Endothelial cell of umbilical vein (primary cell): ENCODE measurements around the gene COL26A1. TPM values are rescaled to one million over a fixed set of nuclear protein-coding genes. Genes with fewer than 3 reads are reported as not detected.

Experiments
- BruUV-seq: library from RNA; stranded (reverse); fragments of 400-500 nt; replicated peaks from 2 replicates; lab custom pipeline; 2021; lab: Mats Ljungman, UMichigan
- CTCF ChIA-PET: fragments of 300-600, 350-600 bp; sonication (Branson Sonifier 250); formaldehyde crosslinking; loops from one replicate; lab custom pipeline; 2021; ENCODE audit warnings: antibody characterized with exemption, inconsistent platforms; lab: Charles Lee
- POLR2A ChIA-PET: fragments of 300-600, 350-600 bp; sonication (Branson Sonifier 250); formaldehyde crosslinking; loops from one replicate; lab custom pipeline; 2021; ENCODE audit warnings: antibody characterized with exemption, inconsistent platforms; lab: Charles Lee
- DNase-seq: peaks from one replicate; pipeline ENCODE4 v3.0.0-alpha.2; 2011; ENCODE audit warnings: low read depth, low spot score
- FAIRE-seq: peaks from 2 replicates; lab custom pipeline; 2011; peaks lifted over from hg19 to GRCh38; lab: Jason Lieb, UNC
- H2AFZ ChIP-seq: 2 replicates; pipeline ENCODE4 v1.6.0; 2012; ENCODE audit warnings: low read depth, low read length, control low read depth, inconsistent platforms
- H3K27ac ChIP-seq: 2 replicates; pipeline ENCODE4 v1.5.1; 2011; ENCODE audit warnings: low read depth, mild to moderate bottlenecking, control low read depth, low read length, moderate library complexity; ENCODE audit not compliant: insufficient read depth
- H3K27me3 ChIP-seq, 2 experiments: 2 replicates each; pipeline versions ENCODE4 v1.6.0 to v1.6.1; 2011; ENCODE audit warnings: low read length in 2 of 2, mixed read lengths in 1 of 2; ENCODE audit not compliant: control insufficient read depth in 2 of 2, insufficient read depth in 2 of 2
- H3K36me3 ChIP-seq, 2 experiments: 2 replicates in 1 of 2; 3 replicates in 1 of 2; pipeline ENCODE4 v1.5.1; 2011; ENCODE audit warnings: low read length in 2 of 2, mild to moderate bottlenecking in 1 of 2, moderate library complexity in 1 of 2; ENCODE audit not compliant: control insufficient read depth in 2 of 2, insufficient read depth in 2 of 2; ENCODE audit errors: extremely low read depth in 1 of 2
- H3K4me1 ChIP-seq: 3 replicates; pipeline ENCODE4 v1.5.1; 2011; ENCODE audit warnings: mild to moderate bottlenecking, low read length; ENCODE audit not compliant: control insufficient read depth, insufficient read depth; ENCODE audit errors: extremely low read depth
- H3K4me2 ChIP-seq: 2 replicates; pipeline ENCODE4 v1.6.1; 2011; ENCODE audit warnings: low read length, control low read depth, mixed read lengths; ENCODE audit not compliant: insufficient read depth
- H3K4me3 ChIP-seq, 3 experiments: fragments of 200-600 bp in 1 of 3; sonication (generic), shearing (Covaris generic) in 1 of 3; replicated peaks in 1 of 3; 2 replicates each; pipeline ENCODE4 v1.5.1; 2011 to 2016; ENCODE audit warnings: control low read depth in 3 of 3, low read length in 3 of 3, mild to moderate bottlenecking in 2 of 3, inconsistent platforms in 1 of 3, low read depth in 1 of 3, moderate library complexity in 1 of 3; ENCODE audit not compliant: insufficient read depth in 1 of 3
- H3K79me2 ChIP-seq: 2 replicates; pipeline ENCODE4 v1.6.0; 2012; ENCODE audit warnings: low read length, inconsistent platforms; ENCODE audit not compliant: control insufficient read depth, insufficient read depth
- H3K9ac ChIP-seq: replicated peaks from 2 replicates; pipeline ENCODE3; 2011; ENCODE audit warnings: low read length, control low read depth; ENCODE audit not compliant: insufficient read depth; ENCODE audit errors: extremely low read depth
- H3K9me1 ChIP-seq: replicated peaks from 3 replicates; pipeline ENCODE4 v1.6.0; 2011; ENCODE audit warnings: mild to moderate bottlenecking, low read length; ENCODE audit not compliant: control insufficient read depth, insufficient read depth; ENCODE audit errors: extremely low read depth
- H3K9me3 ChIP-seq: replicated peaks from 2 replicates; pipeline ENCODE4 v1.5.1; 2012; ENCODE audit warnings: low read length, inconsistent platforms; ENCODE audit not compliant: control insufficient read depth, insufficient read depth
- H4K20me1 ChIP-seq: replicated peaks from 2 replicates; pipeline ENCODE3; 2011; ENCODE audit warnings: mild to moderate bottlenecking, low read length; ENCODE audit not compliant: control insufficient read depth, insufficient read depth; ENCODE audit errors: extremely low read depth
- CTCF ChIP-seq, 2 donors: IDR thresholded peaks; 1 replicate in 1 of 2; 2 replicates in 1 of 2; pipeline ENCODE4 v1.5.1; 2011; ENCODE audit warnings: low read length in 2 of 2, mild to moderate bottlenecking in 2 of 2, moderate library complexity in 2 of 2, control low read depth in 1 of 2, inconsistent platforms in 1 of 2, low read depth in 1 of 2; ENCODE audit not compliant: insufficient read depth in 1 of 2; ENCODE audit errors: extremely low read depth in 1 of 2
- EZH2 ChIP-seq: IDR thresholded peaks from 2 replicates; pipeline ENCODE4 v1.6.1; 2012; ENCODE audit warnings: borderline replicate concordance, low read depth, mild to moderate bottlenecking, moderate library complexity, low read length, inconsistent platforms; ENCODE audit not compliant: severe bottlenecking
- FOS ChIP-seq: IDR thresholded peaks from 2 replicates; pipeline ENCODE4 v1.6.1; 2011; ENCODE audit warnings: mild to moderate bottlenecking, low read length, moderate library complexity, borderline replicate concordance; ENCODE audit not compliant: insufficient read depth
- GATA2 ChIP-seq: IDR thresholded peaks from 2 replicates; pipeline ENCODE4 v1.7.0; 2011; ENCODE audit warnings: low read depth, mild to moderate bottlenecking, moderate library complexity, mixed read lengths, low read length; ENCODE audit not compliant: insufficient read length, insufficient read depth
- JUN ChIP-seq: IDR thresholded peaks from 2 replicates; pipeline ENCODE4 v1.6.1; 2011; ENCODE audit warnings: borderline replicate concordance, low read depth; ENCODE audit not compliant: insufficient read length, insufficient read depth
- MAX ChIP-seq: IDR thresholded peaks from 2 replicates; pipeline ENCODE4 v1.6.1; 2011; ENCODE audit not compliant: insufficient read depth, insufficient read length
- MYC ChIP-seq: IDR thresholded peaks from one replicate; pipeline ENCODE4 v1.6.1; 2011; ENCODE audit warnings: mild to moderate bottlenecking, low read depth, low read length
- POLR2A ChIP-seq: IDR thresholded peaks from 2 replicates; pipeline ENCODE4 v1.6.1; 2012; ENCODE audit warnings: low read depth, mild to moderate bottlenecking, control low read depth, low read length
- POLR2AphosphoS5 ChIP-seq: IDR thresholded peaks from 2 replicates; pipeline ENCODE4 v1.6.1; 2012; ENCODE audit warnings: low read depth, mild to moderate bottlenecking, control low read depth, low read length, moderate library complexity; ENCODE audit not compliant: insufficient read depth
- dilution Hi-C: fragments of 300-500 bp; cut with MboI; formaldehyde crosslinking; loops from one replicate; pipeline ENCODE4 v1.15.0; 2019; ENCODE audit warnings: low sequenced_read_pairs; ENCODE audit not compliant: extremely low pct_ligation_motif_present
- intact Hi-C: fragments of 100-400 bp; cut with micrococcal nuclease; formaldehyde crosslinking; loops from one replicate; pipeline ENCODE4 v1.10.0; 2022
- polyA plus RNA-seq, 4 experiments: library from polyadenylated mRNA; depleted of rRNA in 3 of 4; stranded (reverse) in 3 of 4; unstranded in 1 of 4; fragments of >200 nt; gene quantifications; 2 replicates each; pipeline versions ENCODE4 v1.2.1 to v1.2.3, GENCODE V29; 2011 to 2012; ENCODE audit warnings: missing spikeins in 1 of 4
- total RNA-seq: library from RNA; stranded (reverse); gene quantifications from 2 replicates; pipeline ENCODE4 v1.2.3, GENCODE V29; 2021

COL26A1 gene
- total and polyA plus RNA-seq, 2 donors (not counting 3 experiments of a cell fraction or from before 2014, with no cell fraction given): not detected

DNA sequence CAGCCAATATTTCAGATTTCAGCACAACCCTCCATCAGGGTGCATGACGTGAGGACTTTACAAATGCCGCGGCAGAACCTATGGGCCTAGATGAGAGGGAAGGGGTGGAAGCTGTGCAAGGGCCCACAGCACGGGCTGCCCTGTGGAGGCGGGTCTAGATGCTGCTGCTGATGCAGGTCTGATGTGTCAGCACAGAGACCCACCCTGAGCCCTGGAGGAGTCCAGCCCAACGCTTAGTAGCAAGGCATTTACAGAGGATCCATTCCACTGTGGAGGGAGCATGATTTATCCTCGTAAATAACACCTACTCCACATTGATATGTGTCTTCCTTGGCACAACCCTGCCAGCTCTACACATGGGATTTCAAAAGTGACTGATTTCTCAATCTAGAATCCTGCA, 217.9 kb downstream of the COL26A1 start:
- CTCF ChIA-PET: no interaction called here

More for the DNA sequence above, 217.9 kb downstream of the COL26A1 start:
- TF ChIP-seq MAX (no peak), POLR2AphosphoS5 (no peak), POLR2A (no peak), JUN (no peak), MYC (no peak), EZH2 (no peak), FOS (no peak), CTCF (IDR thresholded peaks at IDR 0.05; ENCODE audit: extremely low read depth in 1 of 2, insufficient read depth in 1 of 2, low read depth in 1 of 2, low read length in 2 of 2) (no peak), GATA2 (no peak)
- Histone ChIP-seq H3K9me3 (no peaks in the 10 kb centered on the region), H4K20me1 (no peaks in the 10 kb centered on the region), H3K4me1 (no peaks in the 10 kb centered on the region), H3K4me3 (no peak overlapping the region), H3K4me2 (no peak overlapping the region), H3K9ac (no peak overlapping the region), H3K27me3 (peaks cover 2 to 6% of the 10 kb centered on the region in 2 experiments), H3K27ac (no peak overlapping the region), H3K36me3 (no peaks in the 10 kb centered on the region), H3K79me2 (no peaks in the 10 kb centered on the region), H3K9me1 (no peaks in the 10 kb centered on the region), H2AFZ (no peak overlapping the region)
- POLR2A ChIA-PET: no interaction called here
- dilution Hi-C loops: no loop called here
- FAIRE-seq (no peak), DNase-seq (no peak)
- intact Hi-C loops: no loop called here
- no TSS peak for BruUV-seq
